GM23248 (cell line): ENCODE measurements around the gene CCDC112. TPM values are rescaled to one million over a fixed set of nuclear protein-coding genes. Genes with fewer than 3 reads are reported as not detected.

ENCODE experiments used
- DNase-seq: peaks from one replicate; pipeline ENCODE4 v3.0.0-alpha.2; 2015
- H2AFZ ChIP-seq: fragments of 200-600 bp; sonication (generic); 2 replicates; pipeline ENCODE4 v1.6.1; 2016; ENCODE audit warnings: antibody characterized with exemption
- H3F3A ChIP-seq: fragments of 200-600 bp; sonication (generic); 2 replicates; pipeline ENCODE4 v1.6.1; 2016; ENCODE audit warnings: mild to moderate bottlenecking, antibody characterized with exemption, mixed run types; ENCODE audit not compliant: insufficient read depth
- H3K27ac ChIP-seq: fragments of 200-600 bp; sonication (generic); 2 replicates; pipeline ENCODE4 v1.5.1; 2016; ENCODE audit warnings: mild to moderate bottlenecking
- H3K27me3 ChIP-seq: fragments of 200-600 bp; sonication (generic); replicated peaks from 2 replicates; pipeline ENCODE4 v1.6.1; 2016; ENCODE audit warnings: mild to moderate bottlenecking; ENCODE audit not compliant: insufficient read depth
- H3K36me3 ChIP-seq: fragments of 200-600 bp; sonication (generic); 2 replicates; pipeline ENCODE4 v1.6.1; 2016; ENCODE audit warnings: low read depth, mild to moderate bottlenecking
- H3K4me1 ChIP-seq: fragments of 200-600 bp; sonication (generic); 2 replicates; pipeline ENCODE4 v1.6.1; 2016; ENCODE audit warnings: mild to moderate bottlenecking; ENCODE audit not compliant: insufficient read depth
- H3K4me2 ChIP-seq: fragments of 200-600 bp; sonication (generic); one replicate; pipeline ENCODE4 v1.6.1; 2016; ENCODE audit warnings: mild to moderate bottlenecking; ENCODE audit not compliant: unreplicated experiment
- H3K4me3 ChIP-seq: fragments of 200-600 bp; sonication (generic); 2 replicates; pipeline ENCODE4 v1.5.1; 2016; ENCODE audit warnings: mild to moderate bottlenecking
- H3K79me2 ChIP-seq: fragments of 200-600 bp; sonication (generic); 2 replicates; pipeline ENCODE4 v1.6.1; 2016; ENCODE audit warnings: mild to moderate bottlenecking; ENCODE audit not compliant: insufficient read depth
- H3K9ac ChIP-seq: fragments of 200-600 bp; sonication (generic); 2 replicates; pipeline ENCODE4 v1.6.1; 2016; ENCODE audit warnings: mild to moderate bottlenecking
- H3K9me2 ChIP-seq: fragments of 200-600 bp; sonication (generic); 2 replicates; pipeline ENCODE4 v1.6.1; 2016; ENCODE audit warnings: mixed run types, mild to moderate bottlenecking, moderate library complexity; ENCODE audit not compliant: insufficient read depth
- H3K9me3 ChIP-seq: fragments of 200-600 bp; sonication (generic); one replicate; pipeline ENCODE4 v1.6.1; 2017; ENCODE audit warnings: low read depth
- H4K20me1 ChIP-seq: fragments of 200-600 bp; sonication (generic); 2 replicates; pipeline ENCODE4 v1.6.0; 2016; ENCODE audit not compliant: insufficient read depth
- EZH2 ChIP-seq: fragments of 200-600 bp; sonication (generic); IDR thresholded peaks from 2 replicates; pipeline ENCODE4 v1.6.1; 2018; ENCODE audit warnings: antibody characterized with exemption, mild to moderate bottlenecking; ENCODE audit not compliant: insufficient read depth, poor library complexity, severe bottlenecking
- EZH2phosphoT487 ChIP-seq: fragments of 200-600 bp; sonication (generic); IDR thresholded peaks from 2 replicates; pipeline ENCODE4 v1.6.1; 2018; ENCODE audit warnings: antibody characterized with exemption, moderate library complexity, mild to moderate bottlenecking, low read depth; ENCODE audit not compliant: insufficient read depth
- WGBS, 2 experiments: methylation state at CpG; one replicate each; pipeline ENCODE4 v1.1.6; 2015 to 2017; ENCODE audit warnings: low lambda C conversion rate in 2 of 2, low coverage in 1 of 2; ENCODE audit errors: missing lambda C conversion rate in 2 of 2; 5-methylcytosine and 5-hydroxymethylcytosine counted together
- in situ Hi-C: fragments of 300-500 bp; cut with MboI; formaldehyde crosslinking; loops from 2 replicates; pipeline ENCODE4 v1.15.0; 2020
- polyA plus RNA-seq: library from polyadenylated mRNA; unstranded; fragments of >200 nt; fragmentation: Nextera tagmentation; extraction: Ambion mirVana; gene quantifications from 2 replicates; pipeline ENCODE4 v1.2.1, GENCODE V29; 2016
- total RNA-seq: library from RNA; depleted of rRNA; stranded (reverse); fragments of >200 nt; shearing (Covaris generic); gene quantifications from 2 replicates; pipeline ENCODE4 v1.2.3, GENCODE V29; 2014

The CCDC112 gene
- total and polyA plus RNA-seq, 2 experiments from 2014 or later, result 4.2 to 5.5 TPM

GRCh38 chr5:115304496-115304895 lies 8.0 kb upstream of the CCDC112 start:
- TF ChIP-seq EZH2 (no peak), EZH2phosphoT487 (no peak)
- Histone ChIP-seq H3K4me3 (no peak overlapping the region), H3K4me2 (no peak overlapping the region), H3F3A (no peaks in the 10 kb centered on the region), H4K20me1 (no peaks in the 10 kb centered on the region), H3K9me3 (no peaks in the 10 kb centered on the region), H3K36me3 (no peaks in the 10 kb centered on the region), H3K9ac (no peak overlapping the region), H3K27me3 (no peaks in the 10 kb centered on the region), H3K27ac (no peak overlapping the region), H3K4me1 (no peaks in the 10 kb centered on the region), H2AFZ (no peak overlapping the region), H3K79me2 (no peaks in the 10 kb centered on the region), H3K9me2 (no peaks in the 10 kb centered on the region)
- DNase-seq, result no peak
- in situ Hi-C loops, result loop anchor here (25.0 kb wide), 2 partner anchors 533 to 758 kb away; partner anchors contain the start of genes AP3S1 and ATG12
- 100% methylated on average over 1 of the region's 1 CpG for WGBS, 2 experiments

- 0 out of 2 replicates have a peak, but pooled peaks cover 3% of the 10 kb centered on the region for H3F3A ChIP-seq
- no peak for DNase-seq
- peaks cover 15% of the 10 kb centered on the region for H3K79me2 ChIP-seq
- H3K4me2 ChIP-seq, result no peak overlapping the region
- H3K9me3 ChIP-seq, result no peaks in the 10 kb centered on the region
- no peak for TF ChIP-seq EZH2phosphoT487
- TF ChIP-seq EZH2, result no peak
- H4K20me1 ChIP-seq, result no peaks in the 10 kb centered on the region
- no peaks in the 10 kb centered on the region for H3K9me2 ChIP-seq
- H3K36me3 ChIP-seq, result no peaks in the 10 kb centered on the region
- 38 to 62% methylated on average over 1 of the region's 1 CpG for WGBS, 2 experiments
- H3K4me3 ChIP-seq, result no peak overlapping the region
- no peaks in the 10 kb centered on the region for H3K4me1 ChIP-seq
- no peak overlapping the region for H3K9ac ChIP-seq
- no peak overlapping the region; the same call in 1 of the 2 replicates for H2AFZ ChIP-seq
- H3K27me3 ChIP-seq, result no peaks in the 10 kb centered on the region
- no peak overlapping the region for H3K27ac ChIP-seq
- in situ Hi-C loops, result no loop called here
Measured at GRCh38 chr5:115298811-115299210, 2.4 kb upstream of the CCDC112 start.

GRCh38 chr5:115297031-115297430 lies 577 bp upstream of the CCDC112 start:
- no peaks in the 10 kb centered on the region for H3K36me3 ChIP-seq
- 64 to 67% methylated on average over 5 of the region's 5 CpGs for whole genome bisulfite sequencing, 2 experiments
- in situ Hi-C loops, result no loop called here
- peaks cover 15% of the 10 kb centered on the region for H3K79me2 ChIP-seq
- DNase-seq, result peak; percentile 18
- 0 out of 2 replicates have a peak, but pooled peaks cover 3% of the 10 kb centered on the region for H3F3A ChIP-seq
- no peak overlapping the region for H3K27ac ChIP-seq
- H3K4me3 ChIP-seq, result no peak overlapping the region
- no peaks in the 10 kb centered on the region for H4K20me1 ChIP-seq
- H3K9me3 ChIP-seq, result peaks cover 2% of the 10 kb centered on the region
- no peak overlapping the region for H3K9ac ChIP-seq
- no peak overlapping the region for H3K4me2 ChIP-seq
- no peaks in the 10 kb centered on the region for H3K9me2 ChIP-seq
- H3K27me3 ChIP-seq, result no peaks in the 10 kb centered on the region
- peak overlapping the region; percentile 19; the same call in 1 of the 2 replicates for H2AFZ ChIP-seq
- no peaks in the 10 kb centered on the region for H3K4me1 ChIP-seq
- TF ChIP-seq EZH2phosphoT487, result no peak
- TF ChIP-seq EZH2, result no peak

- Histone ChIP-seq H3K4me2 (peak overlapping the region; percentile 83), H3K79me2 (peaks cover 15% of the 10 kb centered on the region), H3K9ac (peak overlapping the region; percentile 76), H3K27me3 (no peaks in the 10 kb centered on the region), H4K20me1 (no peaks in the 10 kb centered on the region), H3F3A (0 out of 2 replicates have a peak, but pooled peaks cover 3% of the 10 kb centered on the region), H3K27ac (no peak overlapping the region), H3K4me1 (no peaks in the 10 kb centered on the region), H2AFZ (peak overlapping the region; percentile 87), H3K9me3 (peaks cover 3% of the 10 kb centered on the region), H3K4me3 (peak overlapping the region; percentile 76), H3K9me2 (no peaks in the 10 kb centered on the region), H3K36me3 (no peaks in the 10 kb centered on the region)
- in situ Hi-C loops, result no loop called here
- WGBS, 2 experiments, result 22 to 23% methylated on average over 11 of the region's 11 CpGs
- TF ChIP-seq EZH2phosphoT487 (no peak), EZH2 (no peak)
- no peak for DNase-seq
Measured at GRCh38 chr5:115295777-115296123, 704 bp downstream of the CCDC112 start.

DNA sequence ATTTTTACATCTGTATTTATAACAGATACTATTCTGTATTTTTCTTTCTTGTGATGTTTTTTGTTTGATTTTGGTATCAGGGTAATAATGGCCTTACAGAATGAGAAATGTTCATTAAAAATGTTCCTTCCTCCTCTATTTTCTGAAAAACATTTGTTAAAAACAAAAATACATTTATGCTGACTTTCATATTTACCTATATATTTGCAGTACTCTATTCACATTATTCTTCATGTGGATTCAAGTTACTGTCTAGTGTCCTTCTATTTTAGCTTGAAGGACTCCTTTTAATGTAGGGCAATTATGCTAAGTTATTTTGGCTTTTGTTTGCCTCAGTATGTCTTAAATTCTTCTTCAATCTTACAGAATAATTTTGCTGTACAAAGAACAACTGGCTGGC lies 5.1 kb downstream of the CCDC112 start:
- H3K4me1 ChIP-seq, result no peaks in the 10 kb centered on the region
- no peak overlapping the region for H3K9ac ChIP-seq
- peaks cover 19% of the 10 kb centered on the region for H3K79me2 ChIP-seq
- H2AFZ ChIP-seq, result no peak overlapping the region
- no peak for DNase-seq
- in situ Hi-C loops, result no loop called here
- no peak overlapping the region for H3K4me3 ChIP-seq
- TF ChIP-seq EZH2, result no peak
- no peak for TF ChIP-seq EZH2phosphoT487
- no peak overlapping the region for H3K27ac ChIP-seq
- H3K9me3 ChIP-seq, result peaks cover 3% of the 10 kb centered on the region
- H3K4me2 ChIP-seq, result no peak overlapping the region
- H3K9me2 ChIP-seq, result no peaks in the 10 kb centered on the region
- H3K27me3 ChIP-seq, result no peaks in the 10 kb centered on the region
- no peaks in the 10 kb centered on the region for H3F3A ChIP-seq
- no peaks in the 10 kb centered on the region for H3K36me3 ChIP-seq
- no peaks in the 10 kb centered on the region for H4K20me1 ChIP-seq
